Activated naive CD4-positive, alpha-beta T cell treated with anti-CD3 and anti-CD28 coated beads, Interleukin-2, amount 10 ng/mL, durations not matched to agents 7 days and 5 days (primary cell): ENCODE results near the gene PPT1.

ENCODE experiments used
- CTCF ChIA-PET: fragments of 350-600 bp; sonication (Branson Sonifier 250); formaldehyde crosslinking; loops from one replicate; lab custom pipeline; 2021; ENCODE audit warnings: antibody characterized with exemption; lab: Charles Lee
- DNase-seq: peaks from one replicate; pipeline ENCODE4 v3.0.0-alpha.2; 2020
- H3K27ac Mint-ChIP-seq: one replicate; pipeline ENCODE4 v1.8.0; 2021; ENCODE audit warnings: mild to moderate bottlenecking, moderate library complexity, mixed read lengths
- H3K27me3 Mint-ChIP-seq: one replicate; pipeline ENCODE4 v1.8.0; 2021; ENCODE audit warnings: mild to moderate bottlenecking, mixed read lengths
- H3K36me3 Mint-ChIP-seq: one replicate; pipeline ENCODE4 v1.8.0; 2021; ENCODE audit warnings: mixed read lengths
- H3K4me1 Mint-ChIP-seq: one replicate; pipeline ENCODE4 v1.8.0; 2021; ENCODE audit warnings: mixed read lengths
- H3K4me3 Mint-ChIP-seq: one replicate; pipeline ENCODE4 v1.8.0; 2021; ENCODE audit warnings: mild to moderate bottlenecking, moderate library complexity, mixed read lengths
- H3K9me3 Mint-ChIP-seq: one replicate; pipeline ENCODE4 v1.8.0; 2021; ENCODE audit warnings: mixed read lengths

Gene PPT1

DNA sequence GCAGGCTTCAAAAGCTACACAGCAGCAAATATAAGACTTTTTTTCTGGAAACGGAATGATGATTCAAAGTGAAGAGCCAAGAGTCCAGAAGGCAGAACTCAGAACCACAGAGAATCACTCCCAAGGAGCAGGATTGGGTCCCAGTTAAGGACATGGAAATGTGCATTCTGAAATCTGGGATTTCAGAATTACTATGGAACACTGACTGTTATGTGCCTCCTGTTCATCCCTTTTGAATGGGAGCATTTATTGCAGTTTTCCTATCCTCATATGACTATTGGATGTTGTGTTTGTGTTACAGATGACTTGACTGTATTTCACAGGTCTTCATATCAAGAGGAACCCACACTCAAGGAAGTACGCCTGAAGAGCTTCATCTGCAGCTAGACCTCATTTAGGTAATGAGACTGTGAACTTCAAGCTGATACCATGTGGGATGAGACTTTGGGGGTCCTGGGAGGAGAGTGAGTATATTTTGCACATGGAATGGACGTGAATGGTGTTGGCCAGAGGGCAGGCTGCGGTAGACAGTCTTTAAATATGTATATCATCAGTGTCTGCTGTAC is 73.6 kb downstream of the PPT1 start:
- Mint-ChIP-seq H3K36me3 (peaks cover 2% of the 10 kb centered on the region), H3K4me1 (peaks cover 3% of the 10 kb centered on the region), H3K27ac (no peak overlapping the region), H3K4me3 (no peak overlapping the region), H3K9me3 (no peaks in the 10 kb centered on the region), H3K27me3 (peaks cover 20% of the 10 kb centered on the region)
- no peak for DNase-seq
- CTCF ChIA-PET, result no interaction called here
